HL-60 (cell line): ENCODE data around the gene TEC.

Experiments
- DNase-seq, 2 experiments: peaks; one replicate each; pipeline ENCODE4 v3.0.0-alpha.2; 2010 to 2020; ENCODE audit warnings: low read depth in 1 of 2, low spot score in 1 of 2
- H3K27ac ChIP-seq: fragments of 250-450 bp; sonication (Bioruptor Pico); replicated peaks from 2 replicates; pipeline ENCODE4 v1.5.1; 2020; ENCODE audit warnings: mild to moderate bottlenecking, moderate library complexity
- H3K27me3 ChIP-seq: fragments of 250-450 bp; sonication (Bioruptor Pico); 2 replicates; pipeline ENCODE4 v1.5.1; 2021; ENCODE audit warnings: mild to moderate bottlenecking, moderate library complexity; ENCODE audit not compliant: insufficient read depth, poor library complexity, severe bottlenecking
- H3K4me3 ChIP-seq: replicated peaks from 2 replicates; pipeline ENCODE4 v1.5.1; 2011; ENCODE audit warnings: mild to moderate bottlenecking, control low read depth, low read length; ENCODE audit not compliant: insufficient read depth
- CTCF ChIP-seq: IDR thresholded peaks from one replicate; pipeline ENCODE4 v1.5.1; 2011; ENCODE audit warnings: low read length, control low read depth, inconsistent platforms; ENCODE audit not compliant: insufficient read depth
- GABPA ChIP-seq: IDR thresholded peaks from 2 replicates; pipeline ENCODE4 v1.6.1; 2012; ENCODE audit warnings: low read depth
- POLR2AphosphoS5 ChIP-seq: IDR thresholded peaks from 2 replicates; pipeline ENCODE4 v1.6.1; 2012; ENCODE audit warnings: low read depth
- REST ChIP-seq: IDR thresholded peaks from 2 replicates; pipeline ENCODE4 v1.6.1; 2012; ENCODE audit warnings: low read depth; ENCODE audit not compliant: insufficient replicate concordance
- SPI1 ChIP-seq: IDR thresholded peaks from 2 replicates; pipeline ENCODE4 v1.6.1; 2012; ENCODE audit warnings: low read depth, mild to moderate bottlenecking, borderline replicate concordance

Gene TEC

GRCh38 chr4:48180234-48180633, 89.4 kb downstream of the TEC start:
- Histone ChIP-seq H3K4me3 (no peak overlapping the region), H3K27ac (no peak overlapping the region), H3K27me3 (no peaks in the 10 kb centered on the region)
- DNase-seq, result no peak
- TF ChIP-seq CTCF (no peak), SPI1 (no peak), POLR2AphosphoS5 (no peak), GABPA (no peak), REST (no peak)

- no peak for TF ChIP-seq CTCF
- no peak for TF ChIP-seq GABPA
- no peak for TF ChIP-seq SPI1
- no peak for TF ChIP-seq REST
- no peak for TF ChIP-seq POLR2AphosphoS5
- no peak for DNase-seq
- Histone ChIP-seq H3K27me3 (no peaks in the 10 kb centered on the region), H3K4me3 (no peak overlapping the region), H3K27ac (no peak overlapping the region)
These were observed 90.7 kb downstream of the TEC start for GRCh38 chr4:48178931-48179330.

GRCh38 chr4:48175806-48176205, 93.8 kb downstream of the TEC start:
- DNase-seq, result no peak

More at GRCh38 chr4:48175806-48176205, 93.8 kb downstream of the TEC start:
- Histone ChIP-seq H3K27me3 (no peaks in the 10 kb centered on the region), H3K4me3 (no peak overlapping the region), H3K27ac (no peak overlapping the region)
- TF ChIP-seq GABPA (no peak), SPI1 (no peak), REST (no peak), CTCF (no peak), POLR2AphosphoS5 (no peak)
